HG02678 (cell line): ENCODE results near the gene PARVB.
"Not testable (repeated sequence)": the region's sequence is repeated elsewhere in the genome, so short reads cannot be mapped to it uniquely, and the experiment has no call there.

Experiments
- ATAC-seq: cut with Tn5 transposase; IDR thresholded peaks from one replicate; pipeline ENCODE4 v1.9.1; 2021; ENCODE audit warnings: mild to moderate bottlenecking, moderate library complexity; ENCODE audit not compliant: unreplicated experiment

Gene PARVB

GRCh38 chr22:44051358-44051757 is 27.3 kb downstream of the PARVB start:
- no peak for ATAC-seq

- ATAC-seq, result no peak
Observed at GRCh38 chr22:44051961-44052360, 27.9 kb downstream of the PARVB start.

GRCh38 chr22:44055805-44056204 is 31.7 kb downstream of the PARVB start:
- ATAC-seq, result no peak

GRCh38 chr22:44056649-44057048 is 32.5 kb downstream of the PARVB start:
- ATAC-seq, result not testable (repeated sequence)

GRCh38 chr22:44057401-44057987 is 33.4 kb downstream of the PARVB start:
- ATAC-seq, result no peak

- no peak for ATAC-seq
Observed at GRCh38 chr22:44063462-44064371, 39.6 kb downstream of the PARVB start.

GRCh38 chr22:44067033-44067432 is 42.9 kb downstream of the PARVB start:
- no peak for ATAC-seq

GRCh38 chr22:44067901-44068300 is 43.8 kb downstream of the PARVB start:
- no peak for ATAC-seq

GRCh38 chr22:44068422-44069191 is 44.5 kb downstream of the PARVB start:
- ATAC-seq, result peak; percentile 53

- ATAC-seq, result no peak
Observed at GRCh38 chr22:44070029-44070428, 45.9 kb downstream of the PARVB start.

GRCh38 chr22:44071781-44072326 is 47.8 kb downstream of the PARVB start:
- no peak for ATAC-seq

GRCh38 chr22:44074337-44074984 is 50.4 kb downstream of the PARVB start:
- ATAC-seq, result no peak

- ATAC-seq, result no peak
Observed at GRCh38 chr22:44075022-44075421, 50.9 kb downstream of the PARVB start.

- ATAC-seq, result no peak
Observed at GRCh38 chr22:44075670-44076069, 51.6 kb downstream of the PARVB start.

GRCh38 chr22:44076825-44077224 is 52.7 kb downstream of the PARVB start:
- no peak for ATAC-seq

GRCh38 chr22:44080936-44081861 is 57.1 kb downstream of the PARVB start:
- no peak for ATAC-seq

GRCh38 chr22:44082801-44083200 is 58.7 kb downstream of the PARVB start:
- ATAC-seq, result no peak

GRCh38 chr22:44084044-44084772 is 60.1 kb downstream of the PARVB start:
- ATAC-seq, result no peak

GRCh38 chr22:44085743-44086270 is 61.7 kb downstream of the PARVB start:
- no peak for ATAC-seq
